ENCODE results near the gene MFRP.

GRCh38 chr11:119337581-119338317, 8.8 kb downstream of the MFRP start:
- no peak for TF ChIP-seq CTCF (conservative IDR thresholded peaks at IDR 0.05 in 1 of 2, IDR thresholded peaks at IDR 0.05 in 1 of 2; ENCODE audit: low read depth in 1 of 2, low read length in 2 of 2)
- no peak for TF ChIP-seq EZH2 (IDR thresholded peaks at IDR 0.05; ENCODE audit: low read length, missing control alignments)
